GM18861 (cell line): Measurements from ENCODE around the gene STRA6.

Experiments used
- ATAC-seq: cut with Tn5 transposase; IDR thresholded peaks from one replicate; pipeline ENCODE4 v1.9.1; 2021; ENCODE audit not compliant: unreplicated experiment

Gene STRA6

GRCh38 chr15:74208496-74208895 is 5.9 kb upstream of the STRA6 start:
- no peak for ATAC-seq

GRCh38 chr15:74207652-74208440 is 5.3 kb upstream of the STRA6 start:
- no peak for ATAC-seq

GRCh38 chr15:74206801-74207281 is 4.3 kb upstream of the STRA6 start:
- ATAC-seq: no peak

GRCh38 chr15:74205582-74205947 is 3.0 kb upstream of the STRA6 start:
- ATAC-seq: no peak

- no peak for ATAC-seq
Observed at GRCh38 chr15:74203914-74204431, 1.4 kb upstream of the STRA6 start.

- no peak for ATAC-seq
Observed at GRCh38 chr15:74201710-74202420, 722 bp downstream of the STRA6 start.

- ATAC-seq: no peak
Observed at GRCh38 chr15:74200871-74201419, 1.6 kb downstream of the STRA6 start.

- no peak for ATAC-seq
Observed at GRCh38 chr15:74200412-74200815, 2.2 kb downstream of the STRA6 start.

- ATAC-seq: no peak
Observed at GRCh38 chr15:74199297-74199652, 3.3 kb downstream of the STRA6 start.

GRCh38 chr15:74197176-74197965 is 5.2 kb downstream of the STRA6 start:
- ATAC-seq: no peak

GRCh38 chr15:74196175-74196574 is 6.4 kb downstream of the STRA6 start:
- ATAC-seq: no peak

GRCh38 chr15:74194572-74195559 is 7.7 kb downstream of the STRA6 start:
- ATAC-seq: no peak

- no peak for ATAC-seq
Observed at GRCh38 chr15:74193905-74194304, 8.7 kb downstream of the STRA6 start.

GRCh38 chr15:74193299-74193718 is 9.3 kb downstream of the STRA6 start:
- ATAC-seq: no peak

- ATAC-seq: no peak
Observed at GRCh38 chr15:74192751-74193150, 9.8 kb downstream of the STRA6 start.

GRCh38 chr15:74191798-74192197 is 10.8 kb downstream of the STRA6 start:
- no peak for ATAC-seq

GRCh38 chr15:74188216-74188615 is 14.4 kb downstream of the STRA6 start:
- ATAC-seq: no peak

- no peak for ATAC-seq
Observed at GRCh38 chr15:74185710-74186348, 16.8 kb downstream of the STRA6 start.

GRCh38 chr15:74184582-74185091 is 17.9 kb downstream of the STRA6 start:
- no peak for ATAC-seq
